Measurements from ENCODE around the gene MED13L. TPM values are rescaled to one million over a fixed set of nuclear protein-coding genes. Genes with fewer than 3 reads are reported as not detected.

Gene MED13L
- total RNA-seq, 1 experiment from 2014 or later, result 80.5 TPM

DNA sequence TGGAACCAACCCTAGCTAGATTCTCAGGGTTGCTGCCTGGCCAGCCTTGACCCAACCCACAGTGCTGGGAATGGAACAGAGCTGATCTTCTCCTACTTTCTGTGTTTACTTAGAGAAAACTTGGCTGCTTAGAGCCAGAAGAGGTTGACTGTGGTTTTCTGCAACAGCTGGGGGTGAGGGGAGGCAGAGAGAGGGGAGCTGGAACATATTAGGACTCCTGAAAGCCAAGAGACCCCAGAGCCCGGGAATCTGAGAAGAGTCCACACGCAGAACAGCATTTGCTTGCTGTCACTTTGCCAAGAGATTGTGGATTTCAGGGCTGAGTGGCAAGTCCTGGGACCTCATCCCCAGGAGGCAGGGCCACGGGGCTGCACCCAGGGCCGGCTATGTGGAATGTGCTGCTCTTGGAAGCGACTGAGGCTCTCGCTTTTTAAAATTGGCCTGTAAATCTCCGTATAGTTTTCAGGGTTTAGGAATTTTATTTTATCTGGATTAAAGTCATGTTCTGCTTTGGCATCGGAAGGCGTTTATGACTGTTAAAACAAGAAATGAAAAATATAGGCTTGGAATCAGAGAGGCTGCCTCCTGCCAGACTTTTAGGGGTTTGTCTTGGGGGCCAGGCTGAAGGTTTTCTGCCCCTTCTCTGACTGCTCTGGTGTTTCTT lies 22.3 kb upstream of the MED13L start:
- no peak for ATAC-seq
- Mint-ChIP-seq H3K27ac (no peak overlapping the region), H3K36me3 (no peaks in the 10 kb centered on the region), H3K27me3 (ENCODE audit: low read depth) (no peaks in the 10 kb centered on the region), H3K4me1 (peaks cover 36% of the 10 kb centered on the region), H3K4me3 (no peak overlapping the region), H3K9me3 (peaks cover 5% of the 10 kb centered on the region)
- DNase-seq (ENCODE audit: low spot score), result no peak
- CTCF ChIA-PET, result no interaction called here
- POLR2A ChIA-PET, result no interaction called here
- TF ChIP-seq FOXK1 (CRISPR knock-in tag; IDR thresholded peaks at IDR 0.05) (no peak), JAZF1 (CRISPR knock-in tag; IDR thresholded peaks at IDR 0.05) (no peak), NFATC4 (CRISPR knock-in tag; IDR thresholded peaks at IDR 0.05) (no peak)
- TF ChIP-seq, protein P1, sequence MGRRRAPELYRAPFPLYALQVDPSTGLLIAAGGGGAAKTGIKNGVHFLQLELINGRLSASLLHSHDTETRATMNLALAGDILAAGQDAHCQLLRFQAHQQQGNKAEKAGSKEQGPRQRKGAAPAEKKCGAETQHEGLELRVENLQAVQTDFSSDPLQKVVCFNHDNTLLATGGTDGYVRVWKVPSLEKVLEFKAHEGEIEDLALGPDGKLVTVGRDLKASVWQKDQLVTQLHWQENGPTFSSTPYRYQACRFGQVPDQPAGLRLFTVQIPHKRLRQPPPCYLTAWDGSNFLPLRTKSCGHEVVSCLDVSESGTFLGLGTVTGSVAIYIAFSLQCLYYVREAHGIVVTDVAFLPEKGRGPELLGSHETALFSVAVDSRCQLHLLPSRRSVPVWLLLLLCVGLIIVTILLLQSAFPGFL (CRISPR knock-in tag; IDR thresholded peaks at IDR 0.05; ENCODE audit: borderline replicate concordance), result no peak
- TF ChIP-seq, protein P2, sequence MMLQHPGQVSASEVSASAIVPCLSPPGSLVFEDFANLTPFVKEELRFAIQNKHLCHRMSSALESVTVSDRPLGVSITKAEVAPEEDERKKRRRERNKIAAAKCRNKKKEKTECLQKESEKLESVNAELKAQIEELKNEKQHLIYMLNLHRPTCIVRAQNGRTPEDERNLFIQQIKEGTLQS (CRISPR knock-in tag; conservative IDR thresholded peaks at IDR 0.05), result no peak
- TF ChIP-seq, protein P3, sequence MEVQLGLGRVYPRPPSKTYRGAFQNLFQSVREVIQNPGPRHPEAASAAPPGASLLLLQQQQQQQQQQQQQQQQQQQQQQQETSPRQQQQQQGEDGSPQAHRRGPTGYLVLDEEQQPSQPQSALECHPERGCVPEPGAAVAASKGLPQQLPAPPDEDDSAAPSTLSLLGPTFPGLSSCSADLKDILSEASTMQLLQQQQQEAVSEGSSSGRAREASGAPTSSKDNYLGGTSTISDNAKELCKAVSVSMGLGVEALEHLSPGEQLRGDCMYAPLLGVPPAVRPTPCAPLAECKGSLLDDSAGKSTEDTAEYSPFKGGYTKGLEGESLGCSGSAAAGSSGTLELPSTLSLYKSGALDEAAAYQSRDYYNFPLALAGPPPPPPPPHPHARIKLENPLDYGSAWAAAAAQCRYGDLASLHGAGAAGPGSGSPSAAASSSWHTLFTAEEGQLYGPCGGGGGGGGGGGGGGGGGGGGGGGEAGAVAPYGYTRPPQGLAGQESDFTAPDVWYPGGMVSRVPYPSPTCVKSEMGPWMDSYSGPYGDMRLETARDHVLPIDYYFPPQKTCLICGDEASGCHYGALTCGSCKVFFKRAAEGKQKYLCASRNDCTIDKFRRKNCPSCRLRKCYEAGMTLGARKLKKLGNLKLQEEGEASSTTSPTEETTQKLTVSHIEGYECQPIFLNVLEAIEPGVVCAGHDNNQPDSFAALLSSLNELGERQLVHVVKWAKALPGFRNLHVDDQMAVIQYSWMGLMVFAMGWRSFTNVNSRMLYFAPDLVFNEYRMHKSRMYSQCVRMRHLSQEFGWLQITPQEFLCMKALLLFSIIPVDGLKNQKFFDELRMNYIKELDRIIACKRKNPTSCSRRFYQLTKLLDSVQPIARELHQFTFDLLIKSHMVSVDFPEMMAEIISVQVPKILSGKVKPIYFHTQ (CRISPR knock-in tag; IDR thresholded peaks at IDR 0.05), result no peak
- TF ChIP-seq, protein P4, sequence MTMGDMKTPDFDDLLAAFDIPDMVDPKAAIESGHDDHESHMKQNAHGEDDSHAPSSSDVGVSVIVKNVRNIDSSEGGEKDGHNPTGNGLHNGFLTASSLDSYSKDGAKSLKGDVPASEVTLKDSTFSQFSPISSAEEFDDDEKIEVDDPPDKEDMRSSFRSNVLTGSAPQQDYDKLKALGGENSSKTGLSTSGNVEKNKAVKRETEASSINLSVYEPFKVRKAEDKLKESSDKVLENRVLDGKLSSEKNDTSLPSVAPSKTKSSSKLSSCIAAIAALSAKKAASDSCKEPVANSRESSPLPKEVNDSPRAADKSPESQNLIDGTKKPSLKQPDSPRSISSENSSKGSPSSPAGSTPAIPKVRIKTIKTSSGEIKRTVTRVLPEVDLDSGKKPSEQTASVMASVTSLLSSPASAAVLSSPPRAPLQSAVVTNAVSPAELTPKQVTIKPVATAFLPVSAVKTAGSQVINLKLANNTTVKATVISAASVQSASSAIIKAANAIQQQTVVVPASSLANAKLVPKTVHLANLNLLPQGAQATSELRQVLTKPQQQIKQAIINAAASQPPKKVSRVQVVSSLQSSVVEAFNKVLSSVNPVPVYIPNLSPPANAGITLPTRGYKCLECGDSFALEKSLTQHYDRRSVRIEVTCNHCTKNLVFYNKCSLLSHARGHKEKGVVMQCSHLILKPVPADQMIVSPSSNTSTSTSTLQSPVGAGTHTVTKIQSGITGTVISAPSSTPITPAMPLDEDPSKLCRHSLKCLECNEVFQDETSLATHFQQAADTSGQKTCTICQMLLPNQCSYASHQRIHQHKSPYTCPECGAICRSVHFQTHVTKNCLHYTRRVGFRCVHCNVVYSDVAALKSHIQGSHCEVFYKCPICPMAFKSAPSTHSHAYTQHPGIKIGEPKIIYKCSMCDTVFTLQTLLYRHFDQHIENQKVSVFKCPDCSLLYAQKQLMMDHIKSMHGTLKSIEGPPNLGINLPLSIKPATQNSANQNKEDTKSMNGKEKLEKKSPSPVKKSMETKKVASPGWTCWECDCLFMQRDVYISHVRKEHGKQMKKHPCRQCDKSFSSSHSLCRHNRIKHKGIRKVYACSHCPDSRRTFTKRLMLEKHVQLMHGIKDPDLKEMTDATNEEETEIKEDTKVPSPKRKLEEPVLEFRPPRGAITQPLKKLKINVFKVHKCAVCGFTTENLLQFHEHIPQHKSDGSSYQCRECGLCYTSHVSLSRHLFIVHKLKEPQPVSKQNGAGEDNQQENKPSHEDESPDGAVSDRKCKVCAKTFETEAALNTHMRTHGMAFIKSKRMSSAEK (CRISPR knock-in tag; IDR thresholded peaks at IDR 0.05; ENCODE audit: borderline replicate concordance), result no peak

DNA sequence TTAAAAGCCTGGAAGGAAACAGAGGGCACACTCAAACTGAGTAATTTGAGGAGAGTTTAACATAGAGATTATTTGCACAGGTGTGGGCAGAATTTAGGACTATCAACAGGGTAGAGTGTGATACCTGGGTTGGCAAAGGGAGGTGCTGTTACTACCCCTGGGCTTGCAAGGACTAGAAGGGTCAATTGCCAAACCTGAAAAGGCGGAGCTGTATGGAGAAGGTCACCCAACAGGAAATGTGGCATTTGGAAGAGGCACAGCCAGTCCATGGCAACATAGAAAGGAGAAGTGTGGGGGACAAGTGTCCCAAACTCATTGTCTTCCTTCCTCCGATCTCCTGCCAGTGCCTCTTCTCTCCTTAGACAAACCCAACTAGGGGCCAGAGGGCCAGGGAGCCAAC lies 21.6 kb upstream of the MED13L start:
- DNase-seq (ENCODE audit: low spot score) (no peak), ATAC-seq (peak; percentile 44; the same call in 1 of the 2 replicates)
- Mint-ChIP-seq H3K9me3 (peaks cover 5% of the 10 kb centered on the region), H3K27ac (no peak overlapping the region), H3K4me1 (peaks cover 43% of the 10 kb centered on the region), H3K4me3 (no peak overlapping the region), H3K36me3 (no peaks in the 10 kb centered on the region), H3K27me3 (ENCODE audit: low read depth) (no peaks in the 10 kb centered on the region)
- no peak for TF ChIP-seq CBFB (CRISPR knock-in tag; IDR thresholded peaks at IDR 0.05; ENCODE audit: low read depth)
- ChIA-PET CTCF (interaction anchor here (0.5 kb wide), 1 partner anchor 204 kb away, joined by 4 read pairs; no protein-coding TSS in a partner anchor), POLR2A (no interaction called here)

DNA sequence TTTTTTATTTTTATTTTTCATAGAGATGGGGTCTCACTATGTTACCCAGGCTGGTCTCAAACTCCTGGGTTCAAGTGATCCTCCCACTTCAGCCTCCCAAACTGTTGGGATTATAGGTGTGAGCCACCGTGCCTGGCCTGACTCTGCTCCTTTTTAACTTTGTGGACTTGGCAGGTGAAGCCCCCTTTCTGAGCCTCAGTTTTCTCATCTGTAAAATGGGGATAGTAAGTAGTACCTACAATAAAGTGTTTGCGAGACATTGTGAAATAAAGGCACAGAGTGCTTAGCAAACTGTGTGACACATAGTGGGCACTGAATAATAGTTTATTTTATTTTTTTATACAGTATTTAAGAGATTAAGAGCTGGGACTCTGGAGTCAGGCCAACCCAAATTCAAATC lies 21.1 kb upstream of the MED13L start:
- H3K4me3 Mint-ChIP-seq, result no peak overlapping the region
- no peaks in the 10 kb centered on the region for H3K36me3 Mint-ChIP-seq
- ATAC-seq (no peak), DNase-seq (ENCODE audit: low spot score) (no peak)
- peaks cover 47% of the 10 kb centered on the region for H3K4me1 Mint-ChIP-seq
- POLR2A ChIA-PET, result no interaction called here
- H3K27ac Mint-ChIP-seq, result no peak overlapping the region
- no peaks in the 10 kb centered on the region for H3K27me3 Mint-ChIP-seq (ENCODE audit: low read depth)
- peaks cover 5% of the 10 kb centered on the region for H3K9me3 Mint-ChIP-seq
- CTCF ChIA-PET, result interaction anchor here (0.5 kb wide), 1 partner anchor 204 kb away, joined by 4 read pairs; no protein-coding TSS in a partner anchor
- no peak for TF ChIP-seq SOX15 (CRISPR knock-in tag; IDR thresholded peaks at IDR 0.05)
- no peak for TF ChIP-seq JUN (CRISPR knock-in tag; IDR thresholded peaks at IDR 0.05)
- TF ChIP-seq RELA (CRISPR knock-in tag; IDR thresholded peaks at IDR 0.05; ENCODE audit: borderline replicate concordance), result no peak
- TF ChIP-seq, protein P5, sequence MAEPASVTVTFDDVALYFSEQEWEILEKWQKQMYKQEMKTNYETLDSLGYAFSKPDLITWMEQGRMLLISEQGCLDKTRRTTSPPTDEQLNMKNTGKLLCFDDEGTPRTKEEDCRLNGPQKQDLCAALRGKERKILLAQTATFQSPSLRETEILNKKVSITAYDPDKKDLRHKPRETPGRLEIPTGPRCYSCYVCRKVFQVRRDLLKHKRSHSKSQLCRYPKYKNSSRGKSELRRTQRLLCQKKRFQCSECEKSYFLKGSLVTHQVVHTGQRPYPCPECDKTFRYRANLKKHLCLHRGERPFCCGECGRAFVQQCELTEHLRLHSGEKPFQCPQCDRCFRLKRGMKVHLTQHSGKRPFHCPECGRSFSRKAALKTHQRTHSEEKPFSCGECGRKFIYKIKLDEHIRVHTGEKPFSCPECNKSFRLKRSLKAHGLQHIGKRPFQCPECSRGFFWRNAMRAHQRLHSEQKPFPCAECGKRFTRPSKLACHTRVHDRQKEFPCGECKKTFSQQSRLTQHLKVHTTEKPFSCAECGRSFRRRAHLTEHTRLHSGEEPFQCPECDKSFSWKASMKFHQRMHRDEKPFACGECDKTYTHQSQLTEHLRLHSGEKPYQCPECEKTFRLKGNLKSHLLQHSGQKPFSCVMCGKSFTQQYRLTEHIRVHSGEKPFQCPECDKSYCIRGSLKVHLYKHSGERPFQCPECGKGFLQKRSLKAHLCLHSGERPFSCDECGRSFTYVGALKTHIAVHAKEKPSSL (CRISPR knock-in tag; conservative IDR thresholded peaks at IDR 0.05), result no peak
- TF ChIP-seq, protein P6, sequence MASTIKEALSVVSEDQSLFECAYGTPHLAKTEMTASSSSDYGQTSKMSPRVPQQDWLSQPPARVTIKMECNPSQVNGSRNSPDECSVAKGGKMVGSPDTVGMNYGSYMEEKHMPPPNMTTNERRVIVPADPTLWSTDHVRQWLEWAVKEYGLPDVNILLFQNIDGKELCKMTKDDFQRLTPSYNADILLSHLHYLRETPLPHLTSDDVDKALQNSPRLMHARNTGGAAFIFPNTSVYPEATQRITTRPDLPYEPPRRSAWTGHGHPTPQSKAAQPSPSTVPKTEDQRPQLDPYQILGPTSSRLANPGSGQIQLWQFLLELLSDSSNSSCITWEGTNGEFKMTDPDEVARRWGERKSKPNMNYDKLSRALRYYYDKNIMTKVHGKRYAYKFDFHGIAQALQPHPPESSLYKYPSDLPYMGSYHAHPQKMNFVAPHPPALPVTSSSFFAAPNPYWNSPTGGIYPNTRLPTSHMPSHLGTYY (CRISPR knock-in tag; IDR thresholded peaks at IDR 0.05), result no peak
- TF ChIP-seq ZNF416 (CRISPR knock-in tag; IDR thresholded peaks at IDR 0.05), result no peak
- no peak for TF ChIP-seq ZNF317 (CRISPR knock-in tag; IDR thresholded peaks at IDR 0.05; ENCODE audit: borderline replicate concordance, low read depth)
- TF ChIP-seq JAZF1 (CRISPR knock-in tag; IDR thresholded peaks at IDR 0.05), result no peak
- TF ChIP-seq ESRRA (CRISPR knock-in tag; IDR thresholded peaks at IDR 0.05; ENCODE audit: borderline replicate concordance), result no peak
- TF ChIP-seq, protein P7, sequence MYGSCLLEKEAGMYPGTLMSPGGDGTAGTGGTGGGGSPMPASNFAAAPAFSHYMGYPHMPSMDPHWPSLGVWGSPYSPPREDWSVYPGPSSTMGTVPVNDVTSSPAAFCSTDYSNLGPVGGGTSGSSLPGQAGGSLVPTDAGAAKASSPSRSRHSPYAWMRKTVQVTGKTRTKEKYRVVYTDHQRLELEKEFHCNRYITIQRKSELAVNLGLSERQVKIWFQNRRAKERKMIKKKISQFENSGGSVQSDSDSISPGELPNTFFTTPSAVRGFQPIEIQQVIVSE (CRISPR knock-in tag; IDR thresholded peaks at IDR 0.05; ENCODE audit: borderline replicate concordance), result no peak
- TF ChIP-seq ZNF396 (CRISPR knock-in tag; IDR thresholded peaks at IDR 0.05; ENCODE audit: borderline replicate concordance), result no peak

Data from WTC11 (cell line).